ENCODE data around the gene PEX14. TPM values are rescaled to one million over a fixed set of nuclear protein-coding genes. Genes with fewer than 3 reads are reported as not detected.

The PEX14 gene
- total RNA-seq, 1 experiment from 2014 or later, result 36.0 TPM

DNA sequence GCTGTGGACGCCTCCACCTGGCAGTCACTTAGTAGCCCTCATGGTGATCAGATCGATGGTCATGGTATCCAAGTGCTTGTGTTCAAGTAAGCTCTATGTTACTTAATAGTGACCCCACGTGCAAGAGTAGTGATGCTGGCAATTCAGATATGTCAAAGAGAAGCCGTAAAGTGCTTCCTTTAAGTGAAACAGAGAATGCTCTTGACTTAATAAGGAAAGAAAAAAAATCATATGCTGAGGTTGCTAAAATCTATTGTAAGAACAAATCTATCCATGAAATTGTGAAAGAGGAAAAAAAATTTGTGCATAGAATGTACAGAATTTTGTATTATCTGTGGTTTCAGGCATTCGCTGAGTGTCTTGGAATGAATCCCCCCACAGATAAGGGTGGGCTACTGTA is 113.9 kb downstream of the PEX14 start:
- Histone ChIP-seq H3K36me3 (ENCODE audit: control insufficient read depth, insufficient read depth, low read length) (no peaks in the 10 kb centered on the region), H3K4me1 (ENCODE audit: control insufficient read depth, insufficient read depth, low read length) (no peaks in the 10 kb centered on the region), H3K4me3 (ENCODE audit: low read depth in 2 of 2, low read length in 2 of 2) (no peak overlapping the region), H3K9me3 (ENCODE audit: control insufficient read depth, insufficient read depth, low read depth, low read length) (peaks cover 6% of the 10 kb centered on the region; the same call in 1 of the 2 replicates), H3K27me3 (ENCODE audit: control insufficient read depth, insufficient read depth, low read length) (no peaks in the 10 kb centered on the region), H3K27ac (ENCODE audit: low read length) (no peak overlapping the region)
- ATAC-seq (no peak), DNase-seq (ENCODE audit: low read depth, low spot score) (no peak)
- no TSS peak for BruUV-seq (replicated peaks)
- ChIA-PET POLR2A (no interaction called here), CTCF (no interaction called here)
- intact Hi-C loops (cut with micrococcal nuclease; ENCODE audit: unreplicated experiment), result no loop called here
- in situ Hi-C loops (cut with HindIII; ENCODE audit: low pct_unique_long_range_greater_than_20kb, low sequenced_read_pairs), result no loop called here
- TF ChIP-seq POLR2AphosphoS5 (IDR thresholded peaks at IDR 0.05; ENCODE audit: low read depth, low read length) (no peak), TCF7L2 (IDR thresholded peaks at IDR 0.05; ENCODE audit: low read depth, low read length) (no peak)

GRCh38 chr1:10589074-10589473 is 114.3 kb downstream of the PEX14 start:
- H3K27ac ChIP-seq (ENCODE audit: low read length), result no peak overlapping the region
- H3K4me3 ChIP-seq (ENCODE audit: low read depth in 2 of 2, low read length in 2 of 2), result no peak overlapping the region
- in situ Hi-C loops (cut with HindIII; ENCODE audit: low pct_unique_long_range_greater_than_20kb, low sequenced_read_pairs), result no loop called here
- intact Hi-C loops (cut with micrococcal nuclease; ENCODE audit: unreplicated experiment), result no loop called here
- POLR2A ChIA-PET, result no interaction called here
- BruUV-seq (replicated peaks), result no TSS peak
- CTCF ChIA-PET, result no interaction called here
- no peaks in the 10 kb centered on the region for H3K36me3 ChIP-seq (ENCODE audit: control insufficient read depth, insufficient read depth, low read length)
- TF ChIP-seq TCF7L2 (IDR thresholded peaks at IDR 0.05; ENCODE audit: low read depth, low read length) (no peak), POLR2AphosphoS5 (IDR thresholded peaks at IDR 0.05; ENCODE audit: low read depth, low read length) (no peak), CTCF (IDR thresholded peaks at IDR 0.05) (no peak), REST (IDR thresholded peaks at IDR 0.05; ENCODE audit: insufficient read depth in 1 of 2, low read depth in 2 of 2, low read length in 1 of 2) (no peak), SIN3A (IDR thresholded peaks at IDR 0.05; ENCODE audit: borderline replicate concordance, insufficient read depth, low read depth, low read length) (no peak)
- H3K27me3 ChIP-seq (ENCODE audit: control insufficient read depth, insufficient read depth, low read length), result no peaks in the 10 kb centered on the region
- H3K9me3 ChIP-seq (ENCODE audit: control insufficient read depth, insufficient read depth, low read depth, low read length), result peaks cover 6% of the 10 kb centered on the region; the same call in 1 of the 2 replicates
- no peak for ATAC-seq
- H3K4me1 ChIP-seq (ENCODE audit: control insufficient read depth, insufficient read depth, low read length), result no peaks in the 10 kb centered on the region
- no peak for DNase-seq (ENCODE audit: low read depth, low spot score)

GRCh38 chr1:10591010-10591409 is 116.3 kb downstream of the PEX14 start:
- Histone ChIP-seq H3K9me3 (ENCODE audit: control insufficient read depth, insufficient read depth, low read depth, low read length) (no peaks in the 10 kb centered on the region), H3K27ac (ENCODE audit: low read length) (no peak overlapping the region), H3K4me3 (ENCODE audit: low read depth in 2 of 2, low read length in 2 of 2) (no peak overlapping the region), H3K27me3 (ENCODE audit: control insufficient read depth, insufficient read depth, low read length) (no peaks in the 10 kb centered on the region), H3K4me1 (ENCODE audit: control insufficient read depth, insufficient read depth, low read length) (peaks cover 3% of the 10 kb centered on the region; the same call in 1 of the 2 replicates), H3K36me3 (ENCODE audit: control insufficient read depth, insufficient read depth, low read length) (no peaks in the 10 kb centered on the region)
- DNase-seq (ENCODE audit: low read depth, low spot score) (no peak), ATAC-seq (no peak)
- ChIA-PET CTCF (interaction anchor here (0.6 kb wide), 1 partner anchor 258 kb away, joined by 3 read pairs; no protein-coding TSS in a partner anchor), POLR2A (no interaction called here)
- intact Hi-C loops (cut with micrococcal nuclease; ENCODE audit: unreplicated experiment) (no loop called here), in situ Hi-C loops (cut with HindIII; ENCODE audit: low pct_unique_long_range_greater_than_20kb, low sequenced_read_pairs) (no loop called here)
- no TSS peak for BruUV-seq (replicated peaks)
- TF ChIP-seq TCF7L2 (IDR thresholded peaks at IDR 0.05; ENCODE audit: low read depth, low read length), result no peak
- no peak for TF ChIP-seq CTCF (IDR thresholded peaks at IDR 0.05)
- no peak for TF ChIP-seq REST (IDR thresholded peaks at IDR 0.05; ENCODE audit: insufficient read depth in 1 of 2, low read depth in 2 of 2, low read length in 1 of 2)

All from Panc1 (cell line).